KMS-11 (cell line): ENCODE measurements around the gene ZC3H7B.

Experiments used
- H2AFZ ChIP-seq: fragments of 200-600 bp; sonication (generic); 2 replicates; pipeline ENCODE4 v1.6.1; 2016; ENCODE audit warnings: antibody characterized with exemption, mixed run types, low read depth
- H3K27ac ChIP-seq: fragments of 200-600 bp; sonication (generic); 2 replicates; pipeline ENCODE4 v1.6.1; 2016; ENCODE audit warnings: mild to moderate bottlenecking, mixed run types
- H3K27me3 ChIP-seq: fragments of 200-600 bp; sonication (generic); 2 replicates; pipeline ENCODE4 v1.6.1; 2017; ENCODE audit warnings: mild to moderate bottlenecking, low read depth, mixed run types, moderate library complexity; ENCODE audit not compliant: insufficient read depth
- H3K36me3 ChIP-seq: fragments of 200-600 bp; sonication (generic); 2 replicates; pipeline ENCODE4 v1.6.1; 2017; ENCODE audit warnings: mild to moderate bottlenecking, mixed run types; ENCODE audit not compliant: insufficient read depth
- H3K4me1 ChIP-seq: fragments of 200-600 bp; sonication (generic); 2 replicates; pipeline ENCODE4 v1.6.1; 2016; ENCODE audit warnings: mild to moderate bottlenecking, low read depth, mixed run types; ENCODE audit not compliant: poor library complexity, severe bottlenecking
- H3K4me2 ChIP-seq: fragments of 200-600 bp; sonication (generic); 2 replicates; pipeline ENCODE4 v1.7.0; 2016; ENCODE audit warnings: mild to moderate bottlenecking, mixed run types
- H3K4me3 ChIP-seq: fragments of 200-600 bp; sonication (generic); IDR thresholded peaks from 2 replicates; pipeline ENCODE4 v1.6.1; 2017; ENCODE audit warnings: low read depth, low read length, mixed read lengths; ENCODE audit not compliant: insufficient read depth
- H3K79me2 ChIP-seq: fragments of 200-600 bp; sonication (generic); 2 replicates; pipeline ENCODE4 v1.6.1; 2016; ENCODE audit warnings: low read depth, mixed run types; ENCODE audit not compliant: insufficient read depth
- H3K9ac ChIP-seq: fragments of 200-600 bp; sonication (generic); 2 replicates; pipeline ENCODE4 v1.6.1; 2016; ENCODE audit warnings: mild to moderate bottlenecking, mixed run types
- H4K20me1 ChIP-seq: fragments of 200-600 bp; sonication (generic); 2 replicates; pipeline ENCODE4 v1.6.1; 2016; ENCODE audit warnings: mild to moderate bottlenecking, mixed run types; ENCODE audit not compliant: insufficient read depth
- CTCF ChIP-seq: fragments of 200-600 bp; sonication (generic); conservative IDR thresholded peaks from 2 replicates; pipeline ENCODE4 v1.6.1; 2017; ENCODE audit warnings: low read depth, mild to moderate bottlenecking, antibody characterized with exemption, low read length, moderate library complexity, mixed read lengths

ZC3H7B gene

GRCh38 chr22:41340357-41340756, 39.0 kb downstream of the ZC3H7B start:
- Histone ChIP-seq H3K79me2 (no peaks in the 10 kb centered on the region), H3K4me3 (no peak overlapping the region), H3K36me3 (no peaks in the 10 kb centered on the region), H3K4me1 (peaks cover 14% of the 10 kb centered on the region), H2AFZ (no peak overlapping the region), H3K27me3 (no peaks in the 10 kb centered on the region), H3K4me2 (no peak overlapping the region), H4K20me1 (no peaks in the 10 kb centered on the region), H3K9ac (no peak overlapping the region), H3K27ac (no peak overlapping the region)
- no peak for TF ChIP-seq CTCF

DNA sequence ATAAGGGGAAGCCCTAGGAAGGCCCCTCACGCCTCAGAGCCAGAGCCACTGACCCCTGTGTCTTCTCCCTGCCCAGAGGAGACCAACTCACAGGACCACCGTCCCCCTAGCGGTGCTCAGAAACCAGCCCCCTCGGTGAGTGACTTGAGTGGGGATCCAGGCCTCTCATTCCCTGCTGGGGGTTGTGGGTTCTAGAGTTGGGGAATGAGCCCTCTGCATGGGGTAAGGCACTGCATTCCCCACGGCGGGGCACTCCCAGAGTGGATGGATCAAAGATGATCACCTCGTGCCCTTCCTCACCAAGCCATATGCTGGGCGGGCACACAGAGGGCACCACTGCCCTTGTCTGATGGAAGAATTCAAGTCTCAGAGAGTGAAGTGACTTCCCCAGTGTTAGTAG, 39.7 kb downstream of the ZC3H7B start:
- Histone ChIP-seq H3K4me2 (no peak overlapping the region), H3K9ac (no peak overlapping the region), H2AFZ (no peak overlapping the region), H3K27ac (no peak overlapping the region), H4K20me1 (no peaks in the 10 kb centered on the region), H3K36me3 (no peaks in the 10 kb centered on the region), H3K4me3 (no peak overlapping the region), H3K27me3 (no peaks in the 10 kb centered on the region), H3K4me1 (peaks cover 14% of the 10 kb centered on the region), H3K79me2 (no peaks in the 10 kb centered on the region)
- no peak for TF ChIP-seq CTCF

- no peak overlapping the region for H3K27ac ChIP-seq
- H3K9ac ChIP-seq = no peak overlapping the region
- no peaks in the 10 kb centered on the region for H3K27me3 ChIP-seq
- no peak overlapping the region for H3K4me3 ChIP-seq
- H4K20me1 ChIP-seq = no peaks in the 10 kb centered on the region
- no peak overlapping the region; the same call in 1 of the 2 replicates for H3K4me2 ChIP-seq
- peaks cover 14% of the 10 kb centered on the region for H3K4me1 ChIP-seq
- H3K79me2 ChIP-seq = no peaks in the 10 kb centered on the region
- H3K36me3 ChIP-seq = no peaks in the 10 kb centered on the region
- H2AFZ ChIP-seq = no peak overlapping the region
- no peak for TF ChIP-seq CTCF
Observed at GRCh38 chr22:41341990-41342389, 40.7 kb downstream of the ZC3H7B start.

- no peaks in the 10 kb centered on the region for H3K27me3 ChIP-seq
- H3K4me1 ChIP-seq = peaks cover 14% of the 10 kb centered on the region
- no peak overlapping the region for H3K4me3 ChIP-seq
- no peak for TF ChIP-seq CTCF
- H2AFZ ChIP-seq = no peak overlapping the region
- H4K20me1 ChIP-seq = no peaks in the 10 kb centered on the region
- no peaks in the 10 kb centered on the region for H3K36me3 ChIP-seq
- no peak overlapping the region for H3K27ac ChIP-seq
- no peak overlapping the region for H3K4me2 ChIP-seq
- H3K9ac ChIP-seq = no peak overlapping the region
- H3K79me2 ChIP-seq = no peaks in the 10 kb centered on the region
Observed at GRCh38 chr22:41343300-41343699, 42.0 kb downstream of the ZC3H7B start.
